C1 segment of cervical spinal cord (tissue), 14 donors: ENCODE data around the gene ARID4A.
"Not testable (repeated sequence)": the region's sequence is repeated elsewhere in the genome, so short reads cannot be mapped to it uniquely, and the experiment has no call there.

ENCODE experiments used
- DNase-seq, 14 donors: peaks; one replicate each; lab custom pipeline; 2025; lab: John Stamatoyannopoulos, UW

Gene ARID4A

DNA sequence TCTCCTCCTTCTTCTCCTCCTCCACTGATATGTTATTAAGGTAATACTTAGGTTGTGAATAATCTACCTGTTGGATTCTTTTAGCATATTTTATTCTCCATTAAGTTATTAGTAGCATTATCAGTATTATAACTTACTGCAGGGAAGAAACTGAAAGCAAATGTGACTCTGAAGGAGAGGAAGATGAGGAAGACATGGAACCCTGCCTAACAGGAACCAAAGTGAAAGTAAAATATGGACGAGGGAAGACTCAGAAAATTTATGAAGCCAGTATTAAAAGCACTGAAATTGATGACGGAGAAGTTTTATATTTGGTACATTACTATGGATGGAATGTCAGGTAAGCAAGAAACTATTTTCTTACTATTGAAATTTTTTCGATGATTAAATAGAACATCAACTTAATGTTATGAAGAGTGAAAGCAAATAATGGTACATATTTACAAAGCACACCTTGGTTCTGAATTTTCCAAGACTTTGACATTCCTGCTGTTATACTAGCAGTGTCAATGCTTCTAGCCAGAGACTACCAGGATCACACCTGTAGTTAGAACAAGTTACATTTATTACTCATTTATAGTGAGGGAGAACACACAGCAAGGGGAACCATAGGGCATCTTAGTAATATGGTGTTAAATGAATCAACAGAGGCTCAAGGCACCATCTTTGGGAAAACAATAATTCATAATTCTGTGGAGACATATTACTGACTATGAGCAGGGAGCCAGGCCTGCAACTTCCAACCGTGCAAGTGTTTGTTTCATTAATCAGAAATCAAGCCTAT is 55.4 kb downstream of the ARID4A start:
- DNase-seq: no peak

DNA sequence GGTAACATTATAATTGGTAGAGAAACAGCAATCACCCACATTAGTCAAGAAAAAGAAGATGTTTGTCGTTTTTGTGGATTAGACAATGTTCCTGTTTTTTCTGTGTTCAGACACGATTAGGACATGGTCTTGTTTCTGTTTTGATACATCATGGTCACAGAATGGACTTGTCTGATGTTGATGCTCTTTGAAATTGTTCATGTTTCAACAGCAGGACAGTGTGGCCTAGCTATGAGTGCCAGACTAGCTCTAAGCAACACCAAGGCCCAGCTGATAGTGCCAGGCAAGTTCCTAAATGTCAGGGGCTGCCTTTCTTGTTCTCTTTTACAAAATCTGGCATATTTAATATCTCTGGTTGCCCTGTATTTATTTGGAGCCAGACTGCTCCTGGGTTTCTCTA is 56.5 kb downstream of the ARID4A start:
- DNase-seq: no peak

DNA sequence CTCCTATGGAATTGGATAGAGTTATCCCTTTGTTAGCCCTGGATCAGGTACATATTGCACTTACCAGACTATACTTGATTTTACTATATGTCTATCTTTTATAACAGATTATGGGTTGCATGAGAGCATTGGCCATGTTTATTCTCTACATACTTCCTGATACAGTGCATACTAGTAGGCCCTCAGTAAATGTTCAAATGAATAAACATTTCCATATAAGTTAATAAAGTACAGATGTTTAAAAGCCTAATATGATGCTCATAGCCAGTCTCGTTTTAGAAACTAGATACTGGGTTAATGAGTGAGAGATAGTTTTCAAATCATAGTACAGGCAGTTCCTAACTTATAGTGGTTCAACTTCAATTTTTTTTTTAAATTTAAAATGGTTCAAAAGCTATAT is 57.9 kb downstream of the ARID4A start:
- DNase-seq: no peak

DNA sequence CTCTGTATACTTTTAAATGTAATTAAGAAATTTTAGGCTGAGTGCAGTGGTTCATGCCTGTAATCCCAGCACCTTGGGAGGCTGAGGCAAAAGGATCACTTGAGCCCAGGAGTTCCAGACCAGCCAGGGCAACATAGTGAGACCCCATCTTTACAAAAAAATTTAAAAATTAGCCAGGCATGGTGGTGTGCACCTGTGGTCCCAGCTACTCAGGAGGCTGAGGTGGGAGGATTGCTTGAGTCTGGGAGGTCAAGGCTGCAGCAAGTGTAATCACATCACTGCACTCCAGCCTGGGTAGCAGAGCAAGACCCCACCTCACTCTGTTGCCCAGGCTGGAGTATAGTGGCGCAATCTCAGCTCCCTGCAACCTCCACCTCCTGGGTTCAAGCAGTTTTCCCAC is 63.9 kb downstream of the ARID4A start:
- DNase-seq: not testable (repeated sequence)

DNA sequence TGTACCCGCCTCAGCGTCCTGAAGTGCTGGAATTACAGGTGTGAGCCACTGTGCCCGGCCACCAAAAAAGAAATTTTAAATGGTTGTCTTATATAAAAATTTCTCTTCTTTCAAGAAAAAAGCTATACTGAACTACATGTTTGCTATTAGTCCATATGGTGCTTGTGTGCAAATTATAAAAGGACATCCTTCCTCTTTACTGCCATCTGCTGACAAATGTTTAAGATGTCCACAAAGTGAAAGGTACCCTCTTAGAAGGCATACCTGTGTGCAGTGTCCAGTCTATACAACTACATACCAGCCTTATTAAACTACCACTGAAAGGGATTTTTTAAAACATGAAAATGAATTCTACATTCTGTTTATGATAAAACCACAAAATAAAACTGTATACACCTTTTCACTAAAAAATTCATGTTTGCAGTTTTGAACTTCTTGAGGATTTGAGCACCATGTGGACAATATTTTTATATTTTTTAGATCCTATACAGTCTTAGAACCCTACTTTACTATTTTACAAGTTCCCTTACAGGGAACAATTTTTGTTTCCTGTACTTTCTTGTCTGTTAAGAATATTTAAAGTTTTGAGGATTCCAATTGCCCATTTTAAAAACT is 64.5 kb downstream of the ARID4A start:
- peak in 1 of 14 donors; percentile 24 for DNase-seq

DNA sequence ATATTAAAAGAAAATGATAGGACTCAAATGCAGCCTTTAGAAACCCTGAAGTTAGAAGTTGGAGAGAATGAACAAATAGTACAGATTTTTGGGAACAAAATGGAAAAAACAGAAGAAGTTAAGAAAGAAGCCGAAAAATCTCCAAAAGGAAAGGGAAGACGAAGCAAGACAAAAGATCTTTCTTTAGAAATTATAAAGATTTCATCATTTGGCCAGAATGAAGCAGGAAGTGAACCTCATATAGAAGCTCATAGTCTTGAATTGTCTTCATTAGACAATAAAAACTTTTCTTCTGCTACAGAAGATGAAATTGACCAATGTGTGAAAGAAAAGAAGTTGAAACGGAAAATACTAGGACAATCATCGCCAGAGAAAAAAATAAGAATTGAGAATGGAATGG is 66.0 kb downstream of the ARID4A start:
- no peak for DNase-seq

DNA sequence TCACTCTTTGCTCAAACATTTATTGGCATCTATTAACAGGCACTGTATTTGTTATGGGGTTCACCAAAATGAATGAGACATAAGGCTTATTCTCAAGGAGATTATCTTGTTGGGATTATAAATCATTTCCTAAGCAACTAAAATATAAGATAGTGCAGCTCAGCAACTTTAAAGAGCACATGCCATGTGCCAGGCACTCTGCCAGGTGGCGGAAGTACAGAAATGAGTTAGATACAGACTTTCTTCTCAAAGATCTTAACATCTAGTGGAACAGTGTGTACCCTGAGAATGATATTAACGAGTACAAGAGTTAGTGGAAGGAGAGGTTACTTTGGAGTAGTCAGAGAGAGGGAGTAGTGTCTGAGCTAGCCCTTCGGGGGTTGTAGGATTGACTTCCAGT is 68.9 kb downstream of the ARID4A start:
- DNase-seq: no peak

DNA sequence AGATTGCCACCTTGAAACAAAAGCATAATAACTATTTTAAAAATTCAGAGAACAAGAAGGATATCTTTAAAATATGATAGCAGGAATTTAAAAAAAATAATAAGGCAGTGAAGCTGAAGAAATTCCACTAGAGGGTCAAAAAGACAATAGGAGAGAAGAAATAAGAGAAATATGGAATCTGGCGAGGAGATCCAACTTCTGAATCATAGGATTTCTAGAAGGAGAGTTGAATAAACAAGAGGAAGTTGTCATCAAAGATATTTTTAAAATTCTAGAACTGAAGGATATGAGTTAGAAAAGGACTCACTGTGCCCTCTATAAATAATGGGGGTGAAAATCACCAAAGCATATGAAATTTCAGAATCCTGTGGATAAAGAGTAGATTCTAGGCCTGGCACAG is 70.6 kb downstream of the ARID4A start:
- no peak for DNase-seq

DNA sequence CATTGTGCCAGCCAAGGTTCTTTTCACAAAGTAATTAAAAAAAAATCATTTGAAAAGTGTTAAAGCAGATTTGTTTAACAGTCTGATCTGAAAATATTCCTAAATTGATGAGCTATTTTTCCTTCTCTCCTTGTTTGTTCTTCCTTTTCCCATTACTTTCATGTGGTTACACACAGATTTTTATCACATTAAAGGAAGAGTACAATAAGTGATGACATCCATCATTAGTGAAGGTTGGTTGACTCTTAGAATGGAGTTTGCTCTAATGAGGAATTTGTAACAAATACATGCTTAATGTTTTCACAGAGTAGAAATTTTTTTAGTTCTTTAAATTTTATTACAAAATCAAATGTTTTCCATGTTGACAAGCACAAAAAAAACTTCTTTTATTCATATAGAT is 78.4 kb downstream of the ARID4A start:
- no peak for DNase-seq

DNA sequence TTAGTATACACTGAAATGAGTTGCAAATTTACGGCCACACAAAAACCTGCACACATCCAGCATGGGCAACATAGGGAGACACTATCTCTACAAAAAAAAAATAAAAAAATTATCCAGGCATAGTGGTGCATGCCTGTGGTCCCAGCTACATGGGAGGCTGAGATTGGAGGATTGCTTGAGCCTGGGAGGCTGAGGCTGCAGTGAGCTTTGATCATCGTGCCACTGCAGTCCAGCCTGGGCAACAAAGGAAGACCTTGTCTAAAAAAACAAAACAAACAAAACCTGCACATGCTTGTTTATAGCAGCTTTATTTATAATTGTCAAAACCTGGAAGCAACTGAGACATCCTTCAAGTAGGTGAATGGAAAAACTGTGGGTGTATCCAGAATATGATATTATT is 92.5 kb downstream of the ARID4A start:
- DNase-seq: no peak

DNA sequence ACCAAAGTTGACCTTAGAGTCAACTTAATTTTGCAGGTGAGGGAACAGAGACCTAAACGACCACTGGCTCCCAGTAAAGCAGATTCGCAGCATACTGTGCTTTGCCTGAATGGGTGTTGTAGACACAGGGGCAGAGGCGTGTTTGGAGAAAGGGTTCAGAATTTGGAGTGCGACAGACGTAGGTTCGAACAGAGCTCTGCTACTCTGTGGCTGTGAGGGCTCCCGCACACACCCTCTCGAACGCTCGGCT is 97.1 kb downstream of the ARID4A start:
- no peak for DNase-seq

DNA sequence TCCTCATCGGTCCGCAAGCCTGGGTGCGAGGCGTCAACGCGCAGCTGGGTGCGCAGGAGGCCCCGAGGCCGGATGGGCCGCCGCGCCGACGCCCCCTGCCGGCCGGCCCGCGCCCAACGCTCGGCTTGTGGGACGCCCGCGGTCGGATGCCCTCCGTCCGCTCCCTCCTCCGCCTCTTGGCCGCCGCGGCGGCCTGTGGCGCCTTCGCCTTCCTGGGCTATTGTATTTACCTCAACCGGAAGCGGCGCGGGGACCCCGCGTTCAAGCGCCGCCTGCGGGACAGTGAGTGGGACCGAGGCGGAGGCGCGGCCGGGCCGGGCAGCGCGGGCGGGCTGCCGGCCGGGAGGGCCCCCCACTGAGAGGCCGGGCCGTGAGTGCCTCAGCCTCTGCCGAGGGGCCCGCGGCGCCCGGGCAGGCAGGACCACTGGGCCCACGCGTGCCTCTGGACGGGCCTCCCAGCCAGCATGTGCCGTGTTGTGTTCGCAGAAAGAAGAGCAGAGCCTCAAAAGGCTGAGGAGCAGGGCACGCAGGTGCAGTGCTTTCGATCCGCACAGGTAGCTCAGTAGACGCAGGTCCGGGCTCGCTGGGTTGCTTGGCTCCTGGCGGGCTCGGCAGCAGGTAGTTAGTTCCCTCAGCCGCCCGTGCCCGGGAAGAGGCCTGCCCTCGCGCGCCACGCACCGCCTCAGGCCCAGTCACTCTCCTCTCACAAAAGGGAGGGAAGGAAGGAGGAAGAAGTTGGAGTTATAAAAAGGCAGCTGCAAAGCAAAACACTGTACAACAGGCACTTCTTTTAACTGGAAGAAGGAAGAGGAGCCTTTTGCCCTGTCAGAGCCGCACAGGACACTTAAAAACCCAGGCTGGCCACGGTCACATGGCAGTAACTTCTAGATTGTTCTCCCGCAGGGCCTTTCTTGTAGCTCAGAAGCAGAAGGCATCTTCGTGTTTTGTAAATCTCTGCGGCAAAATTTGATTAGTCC is 97.7 kb downstream of the ARID4A start, which contains the start of gene TOMM20L:
TOMM20L (plus strand) TSS at position 119 of the 977 bp plus-strand sequence; CDS start at position 147, 28 bp downstream.
- DNase-seq: peak in 11 of 14 donors; percentile 22 to 71 (median 46)

DNA sequence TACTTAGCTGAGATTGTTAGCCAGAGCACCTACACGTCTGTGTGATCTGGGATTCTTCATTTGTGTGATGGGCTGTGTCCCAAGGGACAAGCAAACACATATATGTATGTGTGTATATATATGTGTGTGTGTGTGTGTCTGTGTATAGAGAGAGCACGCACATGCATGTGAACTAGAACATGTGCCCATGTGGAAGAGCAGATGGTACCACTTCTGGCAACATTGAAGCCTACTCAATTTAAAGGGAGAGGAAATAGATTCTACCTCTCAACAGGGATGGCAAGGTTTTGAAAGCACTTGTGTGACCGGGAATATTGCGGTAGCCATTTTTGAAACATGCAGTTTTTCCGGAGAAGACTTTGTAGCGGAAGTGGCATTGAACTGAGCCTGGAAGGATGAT is 98.8 kb downstream of the ARID4A start:
- no peak for DNase-seq

DNA sequence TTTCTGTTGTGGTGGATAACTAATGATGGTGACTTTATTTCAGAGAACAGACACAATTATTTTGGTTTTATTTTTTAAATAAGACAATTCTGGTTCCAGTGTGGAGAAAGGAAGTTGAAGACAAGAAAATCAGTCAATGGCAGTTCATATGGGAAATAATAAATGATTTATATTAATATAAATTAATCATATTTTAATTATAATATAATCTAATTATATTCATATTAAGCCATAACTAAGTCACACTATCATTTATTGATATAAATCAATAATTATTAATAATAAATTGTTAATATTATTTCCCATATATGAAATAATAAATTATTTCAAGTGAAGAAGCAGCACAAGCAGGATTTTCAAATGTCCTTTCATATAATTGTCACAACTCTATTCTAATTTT is 100.1 kb downstream of the ARID4A start:
- no peak for DNase-seq

DNA sequence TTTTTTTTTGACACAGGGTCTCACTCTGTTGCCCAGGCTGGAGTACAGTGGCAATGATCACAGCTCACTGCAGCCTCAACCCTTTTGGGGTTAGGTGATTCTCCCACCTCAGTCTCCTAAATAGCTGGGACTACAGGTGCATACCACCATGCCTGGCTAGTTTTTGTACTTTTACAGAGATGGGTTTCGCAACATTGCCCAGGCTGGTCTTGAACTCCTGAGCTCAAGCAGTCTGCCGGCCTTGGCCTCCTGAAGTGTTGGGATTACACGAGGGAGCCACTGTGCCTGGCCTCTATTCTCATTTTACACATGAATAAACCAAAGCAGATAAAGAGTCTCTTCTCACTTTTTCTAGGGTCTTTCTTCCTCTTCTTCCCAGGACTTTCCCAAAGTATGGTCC is 100.5 kb downstream of the ARID4A start:
- DNase-seq: no peak

DNA sequence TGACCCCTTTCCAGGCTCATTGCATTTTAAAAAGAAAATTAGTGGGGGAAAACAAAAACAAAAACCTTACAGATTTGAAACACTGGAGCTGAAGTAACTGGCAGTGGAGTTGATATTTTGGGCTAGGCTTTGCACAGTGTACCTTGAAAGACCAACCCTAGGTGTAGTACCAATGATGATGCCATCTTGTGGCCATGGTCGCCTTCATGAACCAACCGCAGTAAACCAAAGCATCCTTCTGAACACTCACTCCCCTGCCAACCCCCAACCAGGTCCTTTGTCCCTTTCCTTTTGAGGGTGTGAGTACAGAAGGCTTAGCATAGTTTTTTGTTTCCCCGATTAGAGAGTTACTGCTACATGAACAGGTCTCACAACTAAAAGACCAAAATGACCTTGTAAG is 103.2 kb downstream of the ARID4A start:
- DNase-seq: no peak

DNA sequence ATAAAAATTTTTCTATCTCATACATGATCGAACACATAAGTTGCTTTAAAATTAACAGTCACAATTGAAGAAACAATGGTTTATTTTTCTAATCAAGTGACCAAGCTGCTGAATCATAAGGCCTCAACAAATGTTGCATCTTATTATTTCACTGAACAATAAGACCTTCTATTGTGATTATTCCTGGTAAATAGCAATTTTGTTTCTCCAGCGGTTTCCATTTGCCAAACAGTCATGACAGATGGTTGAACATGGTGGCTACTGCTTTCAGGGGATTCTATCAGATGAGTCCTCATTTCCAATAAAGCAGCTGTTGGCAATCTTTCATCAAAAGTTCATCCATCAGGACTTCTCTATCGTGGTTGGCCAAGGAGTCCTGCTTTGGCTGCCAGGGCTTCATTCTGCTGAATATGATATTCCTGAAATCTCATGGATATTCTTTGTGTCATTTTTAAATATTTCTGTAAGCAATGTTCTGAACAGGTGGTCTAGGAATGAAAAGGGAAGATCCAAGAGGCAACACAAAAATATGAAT is 110.4 kb downstream of the ARID4A start:
- peak in 1 of 14 donors; percentile 11 for DNase-seq

DNA sequence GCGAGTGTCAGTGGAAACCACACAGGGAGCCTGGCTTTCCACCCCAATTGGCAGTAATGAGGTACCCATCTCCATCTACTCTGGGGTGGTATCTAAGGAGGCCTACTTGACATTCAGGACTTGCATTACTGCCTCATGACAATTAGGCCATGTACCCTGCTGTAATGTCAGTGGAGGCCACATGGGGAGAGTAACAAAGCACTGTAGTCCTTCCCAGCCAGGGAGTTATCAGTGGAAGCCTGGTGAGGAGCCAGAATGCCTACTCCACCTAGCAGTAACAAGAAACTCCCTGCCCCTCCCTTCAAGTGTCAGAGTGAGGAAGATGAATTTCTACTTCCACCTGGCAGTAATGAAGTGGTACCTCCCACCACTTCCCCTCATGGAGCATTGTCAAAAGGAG is 116.5 kb downstream of the ARID4A start:
- DNase-seq: no peak

DNA sequence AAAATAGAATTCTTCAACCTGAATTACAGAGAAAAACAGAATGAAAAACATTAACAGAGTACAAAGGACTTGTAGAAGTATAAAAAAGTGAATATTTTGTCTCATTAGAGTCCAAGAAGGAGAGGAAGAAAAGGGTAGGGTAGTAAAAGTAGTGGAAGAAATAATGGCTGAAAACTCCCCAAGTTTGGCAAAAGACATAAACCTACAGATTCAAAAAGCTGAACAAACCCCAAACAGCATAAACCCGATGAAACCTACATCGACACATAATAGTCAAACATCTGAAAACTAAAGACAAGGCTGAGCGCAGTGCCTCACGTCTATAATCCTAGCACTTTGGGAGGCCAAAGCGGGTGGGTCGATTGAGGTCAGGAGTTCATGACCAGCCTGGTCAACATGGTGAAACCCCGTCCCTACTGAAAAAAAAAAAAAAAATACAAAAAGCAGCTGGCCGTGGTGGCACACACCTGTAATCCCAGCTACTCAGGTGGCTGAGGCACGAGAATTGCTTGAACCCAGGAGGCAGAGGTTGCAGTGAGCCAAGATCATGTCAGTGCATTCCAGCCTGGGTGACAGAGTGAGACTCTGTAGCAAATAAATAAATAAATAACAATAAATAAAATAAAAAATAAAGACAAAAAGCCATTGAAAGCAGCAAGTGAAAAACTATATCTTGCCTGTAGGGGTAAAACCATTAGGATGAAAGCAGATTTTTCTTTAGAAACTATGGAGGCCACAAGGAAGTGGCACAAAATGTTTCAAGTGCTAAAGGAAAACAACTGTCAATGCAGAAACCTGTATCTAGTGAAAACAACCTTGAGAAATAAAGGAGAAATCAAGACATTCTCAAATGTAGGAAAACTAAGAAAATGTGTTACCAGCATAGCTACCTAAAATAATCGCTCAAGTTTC is 117.5 kb downstream of the ARID4A start:
- no peak for DNase-seq

DNA sequence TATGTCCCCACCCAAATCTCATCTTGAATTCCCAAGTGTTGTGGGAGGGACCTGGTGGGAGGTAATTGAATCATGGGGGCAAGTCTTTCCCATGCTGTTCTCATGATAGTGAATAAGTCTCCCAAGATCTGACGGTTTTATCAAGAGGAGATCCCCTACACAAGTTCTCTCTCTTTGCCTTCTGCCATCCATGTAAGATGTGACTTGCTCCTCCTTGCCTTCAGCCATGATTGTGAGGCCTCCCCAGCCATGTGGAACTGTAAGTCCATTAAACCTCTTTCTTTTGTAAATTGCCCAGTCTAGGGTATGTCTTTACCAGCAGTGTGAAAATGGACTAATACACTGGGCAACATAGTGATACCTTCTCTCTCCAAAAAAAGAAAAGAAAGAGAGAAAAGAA is 118.6 kb downstream of the ARID4A start:
- not testable (repeated sequence) for DNase-seq
